Measurements from ENCODE around the gene C19orf81. TPM values are rescaled to one million over a fixed set of nuclear protein-coding genes. Genes with fewer than 3 reads are reported as not detected.
A peak's percentile ranks its signal among the peaks of the same experiment; 100 is the strongest.

The C19orf81 gene
- total and polyA plus RNA-seq, 12 donors, result 0.61 to 7.2 (median 3.4) TPM; not detected in 2

- intact Hi-C loops (cut with DNase I), result no loop called here
- Histone ChIP-seq H3K27me3 (peaks cover 5 to 77% (median 73%) of the 10 kb centered on the region in 7 donors), H3K4me1 (peaks cover 0 to 18% (median 11%) of the 10 kb centered on the region in 9 donors)
These were observed 9.4 kb downstream of the C19orf81 start for GRCh38 chr19:50658441-50659317.

DNA sequence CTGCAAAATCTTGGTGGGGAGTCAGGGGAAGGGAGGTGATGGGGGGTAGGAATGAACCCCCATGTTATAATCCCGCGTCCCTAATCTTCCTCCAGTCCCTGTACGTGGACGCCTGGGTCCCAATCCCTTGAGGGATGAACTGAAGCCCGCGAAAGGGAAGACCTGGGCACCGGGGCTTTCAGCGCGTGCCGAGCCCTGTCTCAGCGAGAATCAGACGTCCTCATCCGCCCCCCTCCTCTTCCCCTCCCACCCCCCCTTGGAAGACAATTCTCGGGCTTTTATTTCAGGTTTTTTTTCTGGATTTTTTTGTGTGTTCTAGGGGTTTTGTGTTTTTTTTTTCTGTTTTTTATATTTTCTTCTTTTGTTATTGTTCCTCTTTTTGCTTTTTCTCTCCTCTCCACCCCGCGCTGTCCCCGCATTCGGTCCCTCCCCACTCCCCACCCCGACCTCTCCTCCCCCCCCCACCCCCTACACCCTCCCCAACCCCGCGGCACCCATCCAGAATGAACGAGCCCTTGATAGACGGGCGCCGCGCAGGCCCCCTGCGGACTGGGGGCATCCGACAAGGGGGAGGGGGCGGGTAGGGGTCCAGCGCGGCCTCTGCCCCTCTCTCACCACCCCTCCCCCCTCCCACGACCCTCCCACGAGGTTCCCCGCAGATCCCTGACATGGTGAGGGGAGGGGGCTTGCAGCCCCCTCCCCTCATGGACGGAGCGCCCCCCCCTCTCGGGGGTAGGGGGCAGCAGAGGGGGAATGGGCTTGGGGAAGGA, 10.3 kb downstream of the C19orf81 start:
- intact Hi-C loops (cut with DNase I), result no loop called here
- WGBS, 2 donors, result 2% methylated on average over 36 of the region's 37 CpGs
- H3K9me3 ChIP-seq, result peaks cover 0 to 12% (median 0%) of the 10 kb centered on the region in 11 donors
- H3K4me3 ChIP-seq, result peak overlapping the region in 5 of 10 donors; percentile 30 to 45 (median 39)
- no peak overlapping the region for H3K27ac ChIP-seq
- no peak for TF ChIP-seq CTCF (IDR thresholded peaks at IDR 0.05)
- no peak for DNase-seq
- ATAC-seq, result no peak
- H3K4me1 ChIP-seq, result peaks cover 0 to 18% (median 11%) of the 10 kb centered on the region in 9 donors
- peaks cover 5 to 82% (median 76%) of the 10 kb centered on the region in 7 donors for H3K27me3 ChIP-seq
- H3K36me3 ChIP-seq, result no peaks in the 10 kb centered on the region

More at GRCh38 chr19:50658441-50659317, 9.4 kb downstream of the C19orf81 start:
- ATAC-seq (peak; percentile 66 to 89 (median 77)), DNase-seq (peak; percentile 53 to 68)
- WGBS, 2 donors, result 1 to 2% methylated on average over 65 to 67 of the region's 67 CpGs
- peak overlapping the region; percentile 16 to 45 (median 34) for H3K4me3 ChIP-seq
- peak overlapping the region in 4 of 10 donors; percentile 20 to 66 (median 52) for H3K27ac ChIP-seq
- H3K9me3 ChIP-seq, result peaks cover 0 to 12% (median 0%) of the 10 kb centered on the region in 11 donors
- no peak for TF ChIP-seq CTCF (IDR thresholded peaks at IDR 0.05)
- no peaks in the 10 kb centered on the region for H3K36me3 ChIP-seq

DNA sequence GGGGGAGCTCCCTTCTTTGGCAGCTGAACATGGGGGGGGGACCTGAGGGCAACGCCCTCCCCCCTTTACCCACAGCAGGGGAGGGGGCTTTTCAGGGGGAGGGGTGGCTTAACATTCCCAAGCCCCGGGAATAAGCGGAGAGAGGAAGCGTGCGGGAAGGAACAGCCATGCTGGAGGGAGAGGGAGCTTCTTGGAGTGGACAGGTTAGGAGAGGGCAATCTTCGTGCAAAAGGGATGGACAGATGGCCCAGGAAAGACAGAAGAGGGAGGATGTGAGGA, 10.8 kb downstream of the C19orf81 start:
- Histone ChIP-seq H3K27ac (no peak overlapping the region), H3K4me3 (no peak overlapping the region), H3K36me3 (no peaks in the 10 kb centered on the region), H3K4me1 (peaks cover 0 to 18% (median 11%) of the 10 kb centered on the region in 9 donors), H3K9me3 (peaks cover 0 to 8% (median 0%) of the 10 kb centered on the region in 11 donors), H3K27me3 (peaks cover 5 to 85% (median 80%) of the 10 kb centered on the region in 7 donors)
- TF ChIP-seq CTCF (IDR thresholded peaks at IDR 0.05), result no peak
- DNase-seq (no peak), ATAC-seq (no peak)
- WGBS, 2 donors, result 19 to 21% methylated on average over 5 to 6 of the region's 6 CpGs
- intact Hi-C loops (cut with DNase I), result no loop called here

DNA sequence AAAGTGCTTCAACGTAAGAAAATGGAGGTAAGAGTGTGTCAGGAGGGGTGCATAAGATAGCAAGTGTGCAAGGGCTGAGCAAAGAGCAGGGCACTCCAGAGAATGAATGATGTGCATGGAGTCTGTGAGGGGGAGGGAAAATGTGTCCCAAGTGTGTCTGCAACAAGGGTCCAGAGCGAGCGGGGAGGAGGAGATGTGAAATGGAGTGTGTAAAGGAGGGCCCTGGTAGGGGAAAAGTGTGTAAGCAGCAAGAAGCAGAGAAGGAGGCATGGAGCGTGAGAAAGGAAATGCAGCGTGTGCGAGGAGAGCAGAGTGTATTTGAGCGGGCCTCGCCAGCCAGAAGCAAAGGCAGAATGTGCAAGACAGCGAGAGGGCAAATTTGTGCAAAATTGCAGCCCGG, 11.8 kb downstream of the C19orf81 start:
- H3K4me1 ChIP-seq, result peaks cover 0 to 19% (median 12%) of the 10 kb centered on the region in 9 donors
- ATAC-seq (no peak), DNase-seq (no peak)
- no peak overlapping the region for H3K4me3 ChIP-seq
- 76 to 82% methylated on average over 10 of the region's 10 CpGs for WGBS, 2 donors
- TF ChIP-seq CTCF (IDR thresholded peaks at IDR 0.05), result no peak
- intact Hi-C loops (cut with DNase I), result no loop called here
- H3K9me3 ChIP-seq, result no peaks in the 10 kb centered on the region
- peaks cover 5 to 88% (median 82%) of the 10 kb centered on the region in 7 donors for H3K27me3 ChIP-seq
- H3K27ac ChIP-seq, result no peak overlapping the region
- H3K36me3 ChIP-seq, result no peaks in the 10 kb centered on the region
